ENCODE results near the gene TMPRSS13.

DNA sequence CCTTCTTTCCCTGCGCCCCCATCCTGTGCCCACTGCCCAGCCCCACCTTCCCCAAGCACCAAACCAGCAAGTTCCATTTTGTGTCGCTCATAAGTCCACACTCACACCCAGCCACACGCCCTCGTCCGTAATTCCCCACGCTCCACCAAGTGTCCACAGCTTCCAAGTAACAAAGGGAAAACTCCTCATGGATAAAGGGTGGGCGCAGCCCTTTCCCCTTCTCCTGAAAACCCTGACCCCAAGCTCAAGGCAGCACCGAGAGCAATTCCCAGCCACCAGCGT lies 53.2 kb downstream of the TMPRSS13 start:
- TF ChIP-seq ZNF717 (CRISPR knock-in tag; IDR thresholded peaks at IDR 0.05) (no peak), ZSCAN29 (IDR thresholded peaks at IDR 0.05) (no peak), CREM (IDR thresholded peaks at IDR 0.05; ENCODE audit: low read depth) (no peak), RAD21 (CRISPR knock-in tag; conservative IDR thresholded peaks at IDR 0.05 in 1 of 2, IDR thresholded peaks at IDR 0.05 in 1 of 2) (no peak), JUNB (CRISPR knock-in tag; conservative IDR thresholded peaks at IDR 0.05) (no peak), RCOR1 (IDR thresholded peaks at IDR 0.05; ENCODE audit: borderline replicate concordance in 1 of 2, low read depth in 2 of 2, low read length in 2 of 2) (no peak), CREB1 (IDR thresholded peaks at IDR 0.05) (no peak), CREB1 (CRISPR knock-in tag; IDR thresholded peaks at IDR 0.05) (no peak), ZNF444 (CRISPR knock-in tag; IDR thresholded peaks at IDR 0.05) (no peak), ZBTB34 (CRISPR knock-in tag; IDR thresholded peaks at IDR 0.05) (no peak), KDM2B (CRISPR knock-in tag; IDR thresholded peaks at IDR 0.05) (no peak), ZNF778 (CRISPR knock-in tag; IDR thresholded peaks at IDR 0.05) (no peak)

Measured in K562 (cell line).